Nephron progenitor cell (in vitro differentiated cells): ENCODE results near the gene TBXAS1.

Source experiments
- DNase-seq: peaks from one replicate; pipeline ENCODE4 v3.0.0; 2021
- H3K27ac Mint-ChIP-seq: 2 replicates; pipeline ENCODE4 v1.8.0; 2021; ENCODE audit warnings: mild to moderate bottlenecking, moderate library complexity, mixed read lengths
- H3K27me3 Mint-ChIP-seq: 2 replicates; pipeline ENCODE4 v1.8.0; 2021; ENCODE audit warnings: mild to moderate bottlenecking, low read depth, mixed read lengths; ENCODE audit not compliant: poor library complexity
- H3K36me3 Mint-ChIP-seq: 2 replicates; pipeline ENCODE4 v1.8.0; 2021; ENCODE audit warnings: low read depth, mixed read lengths
- H3K4me1 Mint-ChIP-seq: 2 replicates; pipeline ENCODE4 v1.8.0; 2021; ENCODE audit warnings: mixed read lengths
- H3K4me3 Mint-ChIP-seq: 2 replicates; pipeline ENCODE4 v1.8.0; 2021; ENCODE audit warnings: mild to moderate bottlenecking, moderate library complexity, mixed read lengths
- H3K9me3 Mint-ChIP-seq: 2 replicates; pipeline ENCODE4 v1.8.0; 2021; ENCODE audit warnings: mild to moderate bottlenecking, moderate library complexity, mixed read lengths
- TF ChIP-seq, protein P1 (sequence below): fragments of 200-600 bp; sonication (generic); IDR thresholded peaks from 2 replicates; pipeline ENCODE4 v1.5.0; 2021; ENCODE audit warnings: antibody characterized with exemption

TBXAS1 gene

DNA sequence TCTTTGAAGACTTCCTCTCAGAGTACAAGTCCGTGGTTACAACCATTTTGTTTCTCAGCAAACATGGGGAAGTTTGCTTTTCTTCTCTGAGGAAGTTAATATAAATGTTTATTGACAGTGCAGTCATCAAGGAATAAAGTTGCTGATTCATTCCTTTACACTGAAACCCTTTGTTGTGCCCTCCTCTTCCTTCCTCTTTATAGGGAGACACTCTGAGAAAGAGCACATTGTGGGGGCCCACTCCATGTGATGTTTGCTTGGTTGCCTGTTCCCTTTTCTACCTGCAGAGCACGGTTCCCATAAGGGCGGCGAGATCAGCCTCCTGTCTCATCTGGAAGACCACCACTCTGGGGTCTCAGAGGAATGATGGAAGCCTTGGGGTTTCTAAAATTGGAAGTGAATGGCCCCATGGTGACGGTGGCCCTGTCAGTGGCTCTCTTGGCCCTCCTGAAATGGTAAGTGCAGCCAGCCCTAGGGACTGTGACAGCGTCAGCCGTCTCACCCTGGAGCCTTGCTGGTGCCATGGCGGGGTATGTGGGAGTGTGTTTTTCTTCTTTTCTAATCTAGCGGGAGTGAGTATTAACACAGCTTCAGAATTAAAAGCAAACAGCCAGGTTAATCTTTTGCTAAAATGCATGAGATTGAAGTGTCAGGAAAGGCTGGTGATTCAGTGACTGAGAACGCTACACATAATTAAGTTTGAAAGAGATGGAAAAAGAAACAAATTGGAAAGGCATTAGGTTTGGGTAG, at the start of gene TBXAS1:
TBXAS1 (plus strand) TSS at position 240 of the 750 bp plus-strand sequence; CDS start at position 367, 127 bp downstream.
- Mint-ChIP-seq H3K9me3 (peaks cover 46% of the 10 kb centered on the region), H3K4me3 (peak within 1 kb of the TSS; percentile 39), H3K27me3 (peaks cover 22% of the 10 kb centered on the region), H3K27ac (peak within 1 kb of the TSS; percentile 79), H3K36me3 (peaks cover 29% of the 10 kb centered on the region), H3K4me1 (peaks cover 31% of the 10 kb centered on the region)
- no peak for DNase-seq
- TF ChIP-seq, protein P1, sequence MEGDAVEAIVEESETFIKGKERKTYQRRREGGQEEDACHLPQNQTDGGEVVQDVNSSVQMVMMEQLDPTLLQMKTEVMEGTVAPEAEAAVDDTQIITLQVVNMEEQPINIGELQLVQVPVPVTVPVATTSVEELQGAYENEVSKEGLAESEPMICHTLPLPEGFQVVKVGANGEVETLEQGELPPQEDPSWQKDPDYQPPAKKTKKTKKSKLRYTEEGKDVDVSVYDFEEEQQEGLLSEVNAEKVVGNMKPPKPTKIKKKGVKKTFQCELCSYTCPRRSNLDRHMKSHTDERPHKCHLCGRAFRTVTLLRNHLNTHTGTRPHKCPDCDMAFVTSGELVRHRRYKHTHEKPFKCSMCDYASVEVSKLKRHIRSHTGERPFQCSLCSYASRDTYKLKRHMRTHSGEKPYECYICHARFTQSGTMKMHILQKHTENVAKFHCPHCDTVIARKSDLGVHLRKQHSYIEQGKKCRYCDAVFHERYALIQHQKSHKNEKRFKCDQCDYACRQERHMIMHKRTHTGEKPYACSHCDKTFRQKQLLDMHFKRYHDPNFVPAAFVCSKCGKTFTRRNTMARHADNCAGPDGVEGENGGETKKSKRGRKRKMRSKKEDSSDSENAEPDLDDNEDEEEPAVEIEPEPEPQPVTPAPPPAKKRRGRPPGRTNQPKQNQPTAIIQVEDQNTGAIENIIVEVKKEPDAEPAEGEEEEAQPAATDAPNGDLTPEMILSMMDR: no peak

DNA sequence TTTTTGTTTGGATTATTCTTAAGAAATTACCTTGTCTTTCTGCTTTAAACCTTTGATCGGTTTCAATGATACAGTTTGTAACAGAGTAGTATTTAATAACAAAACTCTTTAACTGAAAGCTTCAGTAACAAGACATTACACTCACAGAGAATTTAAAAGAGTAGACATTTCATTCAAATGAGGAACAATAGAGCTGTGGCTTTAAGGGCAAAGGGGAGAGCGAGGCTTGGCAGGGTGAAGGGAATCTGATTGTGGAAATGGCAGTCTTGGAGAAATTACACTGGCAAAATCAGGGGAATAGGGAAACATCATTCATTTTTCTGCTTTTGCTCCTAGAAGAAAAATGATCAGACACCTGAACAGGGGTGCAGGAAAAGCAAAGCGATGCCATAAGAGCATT, 46.1 kb upstream of the TBXAS1 start:
- Mint-ChIP-seq H3K36me3 (peaks cover 4% of the 10 kb centered on the region), H3K9me3 (no peaks in the 10 kb centered on the region), H3K4me1 (peaks cover 16% of the 10 kb centered on the region), H3K27me3 (peaks cover 19% of the 10 kb centered on the region), H3K4me3 (no peak overlapping the region), H3K27ac (no peak overlapping the region)
- TF ChIP-seq, protein P1: no peak
- no peak for DNase-seq

DNA sequence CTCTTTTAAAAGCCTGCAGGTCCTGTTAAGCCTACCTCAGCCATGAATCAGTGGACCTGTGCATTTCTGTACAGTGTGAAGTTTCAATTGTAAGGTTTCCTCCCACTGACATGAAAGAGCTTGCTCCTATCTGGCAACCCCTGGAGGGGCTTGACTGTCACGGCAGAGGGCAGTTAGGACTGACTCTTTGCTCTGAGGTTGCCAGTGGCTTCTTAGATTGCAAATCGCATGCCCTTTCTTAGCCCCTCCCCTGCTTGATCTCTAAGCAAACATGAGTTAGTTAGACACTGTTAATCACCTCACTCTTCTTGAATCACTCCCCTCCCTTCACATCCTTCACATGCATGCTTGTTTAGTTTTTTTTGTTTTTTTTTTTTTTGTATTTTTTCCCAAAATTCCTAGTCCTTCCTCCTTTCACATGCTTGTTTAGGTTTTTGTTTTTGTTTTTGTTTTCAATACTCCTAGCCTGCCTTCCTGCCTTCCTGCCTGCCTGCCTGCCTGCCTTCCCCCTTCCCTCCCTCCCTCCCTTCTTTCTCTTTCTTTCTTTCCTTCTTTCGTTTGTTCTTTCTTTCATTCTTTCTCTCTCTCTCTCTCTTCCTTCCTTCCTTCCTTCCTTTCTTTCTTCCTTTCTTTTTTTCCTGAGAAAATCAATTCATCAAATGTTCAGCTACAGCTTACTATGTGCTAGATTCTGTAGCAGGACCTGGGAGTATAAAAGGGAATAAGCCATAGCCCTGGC, 45.2 kb upstream of the TBXAS1 start:
- DNase-seq: no peak

GRCh38 chr7:139784648-139785047, 44.4 kb upstream of the TBXAS1 start:
- Mint-ChIP-seq H3K4me1 (peaks cover 4% of the 10 kb centered on the region), H3K36me3 (peaks cover 4% of the 10 kb centered on the region), H3K27me3 (peaks cover 14% of the 10 kb centered on the region), H3K27ac (no peak overlapping the region), H3K9me3 (no peaks in the 10 kb centered on the region), H3K4me3 (no peak overlapping the region)
- TF ChIP-seq, protein P1: no peak
- DNase-seq: no peak

More for the DNA sequence above, 45.2 kb upstream of the TBXAS1 start:
- TF ChIP-seq, protein P1: no peak
- H3K9me3 Mint-ChIP-seq: no peaks in the 10 kb centered on the region
- H3K4me1 Mint-ChIP-seq: peaks cover 12% of the 10 kb centered on the region
- H3K27ac Mint-ChIP-seq: no peak overlapping the region
- H3K36me3 Mint-ChIP-seq: peaks cover 4% of the 10 kb centered on the region
- peaks cover 19% of the 10 kb centered on the region for H3K27me3 Mint-ChIP-seq
- H3K4me3 Mint-ChIP-seq: no peak overlapping the region

- Mint-ChIP-seq H3K9me3 (peaks cover 15% of the 10 kb centered on the region), H3K4me3 (no peak overlapping the region), H3K27me3 (peaks cover 4% of the 10 kb centered on the region), H3K4me1 (no peaks in the 10 kb centered on the region), H3K27ac (no peak overlapping the region), H3K36me3 (peaks cover 9% of the 10 kb centered on the region)
- TF ChIP-seq, protein P1: no peak
- no peak for DNase-seq
These were observed 37.7 kb upstream of the TBXAS1 start for GRCh38 chr7:139791316-139791715.
